Astrocyte (in vitro differentiated cells and primary cell): ENCODE measurements around the gene TUBA4B. TPM values are rescaled to one million over a fixed set of nuclear protein-coding genes. Genes with fewer than 3 reads are reported as not detected.

Source experiments
- DNase-seq: peaks from one replicate; pipeline ENCODE4 v3.0.0-alpha.2; 2010; ENCODE audit warnings: low read depth
- FAIRE-seq: peaks from 2 replicates; lab custom pipeline; 2011; peaks lifted over from hg19 to GRCh38; lab: Jason Lieb, UNC
- H2AFZ ChIP-seq: 2 replicates; pipeline ENCODE4 v1.6.0; 2012; ENCODE audit warnings: low read depth, low read length, inconsistent platforms
- H3K27ac ChIP-seq: 2 replicates; pipeline ENCODE4 v1.5.1; 2011; ENCODE audit warnings: low read depth, low read length, inconsistent platforms
- H3K27me3 ChIP-seq: 2 replicates; pipeline ENCODE4 v1.6.0; 2011; ENCODE audit warnings: low read length, inconsistent platforms; ENCODE audit not compliant: insufficient read depth
- H3K36me3 ChIP-seq: 2 replicates; pipeline ENCODE4 v1.5.1; 2011; ENCODE audit warnings: low read length, inconsistent platforms; ENCODE audit not compliant: insufficient read depth
- H3K4me1 ChIP-seq: 2 replicates; pipeline ENCODE4 v1.5.1; 2011; ENCODE audit warnings: low read length, inconsistent platforms; ENCODE audit not compliant: insufficient read depth
- H3K4me2 ChIP-seq: 2 replicates; pipeline ENCODE4 v1.6.0; 2012; ENCODE audit warnings: low read length, inconsistent platforms
- H3K4me3 ChIP-seq: 2 replicates; pipeline ENCODE4 v1.5.1; 2011; ENCODE audit warnings: low read depth, mild to moderate bottlenecking, low read length, inconsistent platforms; ENCODE audit not compliant: insufficient read depth
- H3K79me2 ChIP-seq: 2 replicates; pipeline ENCODE4 v1.6.0; 2012; ENCODE audit warnings: mild to moderate bottlenecking, low read length, inconsistent platforms; ENCODE audit not compliant: insufficient read depth
- H3K9ac ChIP-seq: 2 replicates; pipeline ENCODE4 v1.6.0; 2012; ENCODE audit warnings: mild to moderate bottlenecking, low read length, inconsistent platforms
- H3K9me3 ChIP-seq: 2 replicates; pipeline ENCODE4 v1.5.1; 2012; ENCODE audit warnings: low read depth, mild to moderate bottlenecking, low read length, inconsistent platforms; ENCODE audit not compliant: insufficient read depth
- H4K20me1 ChIP-seq: 2 replicates; pipeline ENCODE4 v1.6.0; 2012; ENCODE audit warnings: low read length, inconsistent platforms; ENCODE audit not compliant: insufficient read depth
- H3K27ac Mint-ChIP-seq: one replicate; pipeline ENCODE4 v1.8.0; 2021; ENCODE audit warnings: mild to moderate bottlenecking, mixed read lengths; ENCODE audit not compliant: unreplicated experiment
- H3K27me3 Mint-ChIP-seq: one replicate; pipeline ENCODE4 v1.8.0; 2021; ENCODE audit warnings: low read depth, mixed read lengths; ENCODE audit not compliant: unreplicated experiment
- H3K36me3 Mint-ChIP-seq: one replicate; pipeline ENCODE4 v1.8.0; 2021; ENCODE audit warnings: low read depth, mixed read lengths; ENCODE audit not compliant: unreplicated experiment
- H3K4me1 Mint-ChIP-seq: one replicate; pipeline ENCODE4 v1.8.0; 2021; ENCODE audit warnings: low read depth, mixed read lengths; ENCODE audit not compliant: unreplicated experiment
- H3K4me3 Mint-ChIP-seq: one replicate; pipeline ENCODE4 v1.8.0; 2021; ENCODE audit warnings: mild to moderate bottlenecking, moderate library complexity, mixed read lengths; ENCODE audit not compliant: unreplicated experiment
- H3K9me3 Mint-ChIP-seq: one replicate; pipeline ENCODE4 v1.8.0; 2021; ENCODE audit warnings: mild to moderate bottlenecking, mixed read lengths; ENCODE audit not compliant: unreplicated experiment
- CTCF ChIP-seq: IDR thresholded peaks from 2 replicates; pipeline ENCODE4 v1.5.1; 2011; ENCODE audit warnings: low read depth, mild to moderate bottlenecking, inconsistent platforms, low read length, moderate library complexity; ENCODE audit not compliant: insufficient read depth
- EZH2 ChIP-seq: IDR thresholded peaks from 2 replicates; pipeline ENCODE4 v1.6.1; 2012; ENCODE audit warnings: mild to moderate bottlenecking, low read length, inconsistent platforms; ENCODE audit not compliant: insufficient read depth
- total RNA-seq: library from RNA; stranded (reverse); gene quantifications from 2 replicates; pipeline ENCODE4 v1.2.1, GENCODE V29; 2021

The TUBA4B gene
- total RNA-seq, 1 donor from 2014 or later: not detected

GRCh38 chr2:219245899-219246230, 7.2 kb upstream of the TUBA4B start:
- peaks cover 4% of the 10 kb centered on the region for H4K20me1 ChIP-seq
- H3K36me3 ChIP-seq: no peaks in the 10 kb centered on the region
- peak overlapping the region; percentile 95 for H3K27ac ChIP-seq
- H3K4me1 Mint-ChIP-seq: peaks cover 22% of the 10 kb centered on the region
- H3K4me2 ChIP-seq: peak overlapping the region; percentile 100
- H3K36me3 Mint-ChIP-seq: peaks cover 6% of the 10 kb centered on the region
- FAIRE-seq (no peak), DNase-seq (no peak)
- H3K4me3 ChIP-seq: peak overlapping the region; percentile 94
- H3K4me3 Mint-ChIP-seq: peak overlapping the region; percentile 96
- H3K27me3 ChIP-seq: no peaks in the 10 kb centered on the region
- H3K9me3 Mint-ChIP-seq: no peaks in the 10 kb centered on the region
- peak overlapping the region; percentile 83 for H2AFZ ChIP-seq
- TF ChIP-seq EZH2 (no peak), CTCF (no peak)
- peak overlapping the region; percentile 99 for H3K27ac Mint-ChIP-seq
- peaks cover 29% of the 10 kb centered on the region for H3K4me1 ChIP-seq
- peak overlapping the region; percentile 97 for H3K9ac ChIP-seq
- H3K79me2 ChIP-seq: peaks cover 29% of the 10 kb centered on the region
- no peaks in the 10 kb centered on the region for H3K9me3 ChIP-seq
- H3K27me3 Mint-ChIP-seq: no peaks in the 10 kb centered on the region

GRCh38 chr2:219246559-219246958, 6.5 kb upstream of the TUBA4B start:
- Histone ChIP-seq H3K9me3 (no peaks in the 10 kb centered on the region), H3K4me1 (peaks cover 29% of the 10 kb centered on the region), H3K36me3 (no peaks in the 10 kb centered on the region), H4K20me1 (peaks cover 4% of the 10 kb centered on the region), H3K9ac (peak overlapping the region; percentile 97), H3K27me3 (no peaks in the 10 kb centered on the region), H3K27ac (no peak overlapping the region), H3K79me2 (peaks cover 29% of the 10 kb centered on the region), H3K4me3 (peak overlapping the region; percentile 94), H3K4me2 (peak overlapping the region; percentile 100), H2AFZ (no peak overlapping the region)
- Mint-ChIP-seq H3K9me3 (no peaks in the 10 kb centered on the region), H3K4me3 (peak overlapping the region; percentile 96), H3K27me3 (no peaks in the 10 kb centered on the region), H3K4me1 (peaks cover 26% of the 10 kb centered on the region), H3K27ac (peak overlapping the region; percentile 26), H3K36me3 (peaks cover 7% of the 10 kb centered on the region)
- TF ChIP-seq CTCF (no peak), EZH2 (no peak)
- FAIRE-seq (no peak), DNase-seq (no peak)

GRCh38 chr2:219247678-219248642, 5.1 kb upstream of the TUBA4B start:
- Histone ChIP-seq H4K20me1 (peaks cover 4% of the 10 kb centered on the region), H3K9ac (no peak overlapping the region), H3K27ac (no peak overlapping the region), H3K9me3 (no peaks in the 10 kb centered on the region), H2AFZ (no peak overlapping the region), H3K36me3 (no peaks in the 10 kb centered on the region), H3K4me2 (no peak overlapping the region), H3K79me2 (peaks cover 29% of the 10 kb centered on the region), H3K4me3 (no peak overlapping the region), H3K4me1 (peaks cover 43% of the 10 kb centered on the region), H3K27me3 (no peaks in the 10 kb centered on the region)
- Mint-ChIP-seq H3K27ac (no peak overlapping the region), H3K4me1 (peaks cover 34% of the 10 kb centered on the region), H3K36me3 (peaks cover 5% of the 10 kb centered on the region), H3K27me3 (no peaks in the 10 kb centered on the region), H3K9me3 (no peaks in the 10 kb centered on the region), H3K4me3 (no peak overlapping the region)
- TF ChIP-seq CTCF: no peak
- no peak for TF ChIP-seq EZH2
- no peak for DNase-seq
- FAIRE-seq: no peak
